CD14-positive monocyte (primary cell): ENCODE results near the gene CKAP2. TPM values are rescaled to one million over a fixed set of nuclear protein-coding genes. Genes with fewer than 3 reads are reported as not detected.

ENCODE experiments used
- DNase-seq, 3 donors: peaks; one replicate each; pipeline ENCODE4 v3.0.0-alpha.2; 2011 to 2022
- H2AFZ ChIP-seq: 2 replicates; pipeline ENCODE4 v1.6.0; 2012; ENCODE audit warnings: mild to moderate bottlenecking, low read depth, low read length, inconsistent platforms; ENCODE audit not compliant: insufficient read depth, poor library complexity, severe bottlenecking
- H3K27ac ChIP-seq, 2 donors: 1 replicate in 1 of 2; 2 replicates in 1 of 2; pipeline ENCODE4 v1.5.1; 2012 to 2013; ENCODE audit warnings: low read length in 2 of 2, control low read depth in 1 of 2, inconsistent platforms in 1 of 2, low read depth in 1 of 2, mild to moderate bottlenecking in 1 of 2
- H3K27me3 ChIP-seq, 2 donors: one replicate each; pipeline versions ENCODE4 v1.6.0 to v1.6.1; 2011 to 2013; ENCODE audit warnings: low read length in 2 of 2; ENCODE audit not compliant: control insufficient read depth in 2 of 2, insufficient read depth in 2 of 2
- H3K36me3 ChIP-seq, 2 donors: replicated peaks in 1 of 2; 1 replicate in 1 of 2; 2 replicates in 1 of 2; pipeline versions ENCODE4 v1.5.1 to v1.6.1; 2012 to 2013; ENCODE audit warnings: low read length in 2 of 2, control low read depth in 1 of 2, inconsistent platforms in 1 of 2, mild to moderate bottlenecking in 1 of 2; ENCODE audit not compliant: insufficient read depth in 2 of 2, control insufficient read depth in 1 of 2
- H3K4me1 ChIP-seq, 2 donors: 1 replicate in 1 of 2; 2 replicates in 1 of 2; pipeline versions ENCODE4 v1.5.1 to v1.6.1; 2012 to 2013; ENCODE audit warnings: low read length in 2 of 2, control low read depth in 1 of 2, inconsistent platforms in 1 of 2, mild to moderate bottlenecking in 1 of 2, moderate library complexity in 1 of 2; ENCODE audit not compliant: insufficient read depth in 2 of 2, control insufficient read depth in 1 of 2
- H3K4me2 ChIP-seq: replicated peaks from 2 replicates; pipeline ENCODE3; 2012; ENCODE audit warnings: low read length, moderate library complexity, mild to moderate bottlenecking; ENCODE audit not compliant: poor library complexity, severe bottlenecking; ENCODE audit errors: extremely low read depth
- H3K4me3 ChIP-seq, 3 experiments: fragments of 200-600 bp in 1 of 3; sonication (generic) in 1 of 3; replicated peaks in 1 of 3; 1 replicate in 2 of 3; 2 replicates in 1 of 3; pipeline ENCODE4 v1.5.1; 2011 to 2013; ENCODE audit warnings: low read length in 3 of 3, mild to moderate bottlenecking in 3 of 3, control low read depth in 2 of 3, low read depth in 2 of 3, inconsistent platforms in 1 of 3, moderate library complexity in 1 of 3
- H3K79me2 ChIP-seq: 2 replicates; pipeline ENCODE4 v1.6.0; 2012; ENCODE audit warnings: mild to moderate bottlenecking, control low read depth, inconsistent platforms, low read length, moderate library complexity; ENCODE audit not compliant: insufficient read depth
- H3K9ac ChIP-seq: 2 replicates; pipeline ENCODE4 v1.6.0; 2017; ENCODE audit warnings: low read length, mild to moderate bottlenecking; ENCODE audit not compliant: insufficient read depth, poor library complexity, severe bottlenecking
- H3K9me3 ChIP-seq, 2 donors: replicated peaks in 1 of 2; 1 replicate in 1 of 2; 2 replicates in 1 of 2; pipeline versions ENCODE4 v1.5.1 to v1.6.1; 2012 to 2013; ENCODE audit warnings: low read length in 2 of 2, control low read depth in 1 of 2; ENCODE audit not compliant: control insufficient read depth in 1 of 2, insufficient read depth in 1 of 2
- H4K20me1 ChIP-seq: 2 replicates; pipeline ENCODE4 v1.6.0; 2012; ENCODE audit warnings: mild to moderate bottlenecking, low read length, control low read depth, moderate library complexity; ENCODE audit not compliant: insufficient read depth
- H3K27ac Mint-ChIP-seq, 7 donors: one replicate each; pipeline ENCODE4 v1.8.0; 2020; ENCODE audit warnings: mild to moderate bottlenecking in 7 of 7, mixed read lengths in 7 of 7, moderate library complexity in 6 of 7, inconsistent platforms in 2 of 7
- H3K27me3 Mint-ChIP-seq, 3 donors: one replicate each; pipeline ENCODE4 v1.8.0; 2021 to 2022; ENCODE audit warnings: low read depth in 3 of 3, mild to moderate bottlenecking in 3 of 3, mixed read lengths in 3 of 3, moderate library complexity in 3 of 3, inconsistent platforms in 1 of 3
- H3K36me3 Mint-ChIP-seq, 2 donors: one replicate each; pipeline ENCODE4 v1.8.0; 2020; ENCODE audit warnings: mixed read lengths in 2 of 2, inconsistent platforms in 1 of 2, mild to moderate bottlenecking in 1 of 2
- H3K4me1 Mint-ChIP-seq: one replicate; pipeline ENCODE4 v1.8.0; 2020; ENCODE audit warnings: mild to moderate bottlenecking, mixed read lengths
- H3K4me3 Mint-ChIP-seq, 2 donors: one replicate each; pipeline ENCODE4 v1.8.0; 2020; ENCODE audit warnings: mild to moderate bottlenecking in 2 of 2, mixed read lengths in 2 of 2, moderate library complexity in 1 of 2
- H3K9me3 Mint-ChIP-seq, 7 donors: one replicate each; pipeline ENCODE4 v1.8.0; 2020 to 2022; ENCODE audit warnings: mixed read lengths in 7 of 7, mild to moderate bottlenecking in 6 of 7, moderate library complexity in 6 of 7, inconsistent platforms in 2 of 7
- CTCF ChIP-seq: fragments of 200-600 bp; IDR thresholded peaks from one replicate; pipeline ENCODE4 v1.8.0; 2022; ENCODE audit warnings: antibody characterized with exemption, mild to moderate bottlenecking
- WGBS: methylation state at CpG from one replicate; pipeline ENCODE4 v1.1.5; 2013; ENCODE audit warnings: missing lambda C conversion rate; ENCODE audit not compliant: insufficient coverage; 5-methylcytosine and 5-hydroxymethylcytosine counted together
- intact Hi-C, 2 donors: fragments of 100-400 bp; cut with micrococcal nuclease; formaldehyde crosslinking; loops; one replicate each; pipeline versions ENCODE4 v1.15.0 to v1.15.1; 2023
- polyA plus RNA-seq, 3 donors: library from polyadenylated mRNA; depleted of rRNA in 1 of 3; unstranded in 2 of 3; stranded (reverse) in 1 of 3; fragments of 300-500 nt in 2 of 3; fragments of >200 nt in 1 of 3; fragmentation: Illumina TruSeq in 2 of 3; gene quantifications; 1 replicate in 2 of 3; 2 replicates in 1 of 3; pipeline ENCODE4 v1.2.3, GENCODE V29; 2012 to 2021

Gene CKAP2
- polyA plus RNA-seq, 3 donors = 5.0 to 15.7 (median 7.8) TPM

- Histone ChIP-seq H3K4me1 (no peaks in the 10 kb centered on the region), H4K20me1 (no peaks in the 10 kb centered on the region), H3K79me2 (no peaks in the 10 kb centered on the region), H3K4me2 (no peak overlapping the region), H3K9me3 (peaks cover 0 to 3% of the 10 kb centered on the region in 2 donors), H3K4me3 (no peak overlapping the region), H2AFZ (no peak overlapping the region), H3K9ac (no peak overlapping the region), H3K27me3 (peaks cover 4 to 5% of the 10 kb centered on the region in 2 donors), H3K36me3 (peaks cover 55% of the 10 kb centered on the region in 2 donors), H3K27ac (no peak overlapping the region)
- no peak overlapping the region for H3K4me3 Mint-ChIP-seq
- TF ChIP-seq CTCF = no peak
- H3K4me1 Mint-ChIP-seq = peaks cover 5% of the 10 kb centered on the region
- WGBS = no CpG with 5 or more reads among the region's 4 CpGs
- DNase-seq = no peak
- peaks cover 0 to 11% (median 6%) of the 10 kb centered on the region in 7 donors for H3K9me3 Mint-ChIP-seq
- H3K27me3 Mint-ChIP-seq = peaks cover 3 to 12% (median 8%) of the 10 kb centered on the region in 3 donors
- intact Hi-C loops = no loop called here
- H3K36me3 Mint-ChIP-seq = peaks cover 64 to 67% of the 10 kb centered on the region in 2 donors
- no peak overlapping the region for H3K27ac Mint-ChIP-seq
Measured at GRCh38 chr13:52411629-52412028, 43.6 kb upstream of the CKAP2 start.

GRCh38 chr13:52412128-52412527, 43.1 kb upstream of the CKAP2 start:
- Histone ChIP-seq H3K9ac (no peak overlapping the region), H4K20me1 (no peaks in the 10 kb centered on the region), H3K79me2 (no peaks in the 10 kb centered on the region), H2AFZ (no peak overlapping the region), H3K27me3 (peaks cover 0 to 2% of the 10 kb centered on the region in 2 donors), H3K4me3 (no peak overlapping the region), H3K9me3 (peaks cover 0 to 3% of the 10 kb centered on the region in 2 donors), H3K36me3 (peaks cover 60% of the 10 kb centered on the region in 2 donors), H3K4me2 (no peak overlapping the region), H3K4me1 (no peaks in the 10 kb centered on the region), H3K27ac (no peak overlapping the region)
- WGBS = no CpG with 5 or more reads among the region's 1 CpG
- H3K4me1 Mint-ChIP-seq = peaks cover 5% of the 10 kb centered on the region
- no peak for TF ChIP-seq CTCF
- peaks cover 64 to 68% of the 10 kb centered on the region in 2 donors for H3K36me3 Mint-ChIP-seq
- peaks cover 0 to 7% (median 4%) of the 10 kb centered on the region in 3 donors for H3K27me3 Mint-ChIP-seq
- H3K4me3 Mint-ChIP-seq = no peak overlapping the region
- peaks cover 0 to 10% (median 6%) of the 10 kb centered on the region in 7 donors for H3K9me3 Mint-ChIP-seq
- DNase-seq = no peak
- intact Hi-C loops = no loop called here
- no peak overlapping the region for H3K27ac Mint-ChIP-seq
